Measurements from ENCODE around the gene MED7. TPM values are rescaled to one million over a fixed set of nuclear protein-coding genes. Genes with fewer than 3 reads are reported as not detected.
"Not testable (repeated sequence)": the region's sequence is repeated elsewhere in the genome, so short reads cannot be mapped to it uniquely, and the experiment has no call there.

MED7 gene
- total RNA-seq, 1 donor from 2014 or later, result 9.6 TPM

DNA sequence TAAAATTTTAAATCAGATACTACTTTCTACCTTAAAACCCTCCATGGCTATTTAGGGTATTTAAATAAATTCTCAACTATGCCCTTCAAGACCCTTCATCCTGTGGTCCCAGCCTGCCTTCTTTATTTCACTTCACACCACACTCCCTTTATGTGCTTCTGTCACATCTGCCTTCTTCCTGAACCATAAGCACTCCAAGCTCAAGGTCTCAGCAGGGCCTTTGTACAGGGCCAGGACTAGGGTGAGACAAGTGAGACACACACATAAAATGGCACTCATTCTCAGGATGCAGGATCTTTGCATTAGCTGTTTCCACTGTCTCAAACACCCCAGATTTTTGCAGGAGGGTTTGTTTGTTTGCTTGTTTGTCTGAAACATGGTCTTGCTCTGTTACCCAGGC lies 45.6 kb upstream of the MED7 start:
- FAIRE-seq, result no peak
- no peak overlapping the region for H3K4me3 Mint-ChIP-seq (ENCODE audit: unreplicated experiment)

GRCh38 chr5:157187046-157187754 lies 44.5 kb upstream of the MED7 start:
- no peak for FAIRE-seq

More for the DNA sequence above, 45.6 kb upstream of the MED7 start:
- no peak overlapping the region for H3K4me2 ChIP-seq (ENCODE audit: low read length)
- H3K27ac ChIP-seq (ENCODE audit: low read depth, low read length), result no peak overlapping the region
- H2AFZ ChIP-seq (ENCODE audit: low read depth, low read length), result no peak overlapping the region
- DNase-seq (ENCODE audit: low read depth), result no peak
- no peaks in the 10 kb centered on the region for H3K4me1 Mint-ChIP-seq (ENCODE audit: low read depth, unreplicated experiment)
- no peaks in the 10 kb centered on the region for H3K9me3 Mint-ChIP-seq (ENCODE audit: unreplicated experiment)
- H3K36me3 Mint-ChIP-seq (ENCODE audit: low read depth, unreplicated experiment), result no peaks in the 10 kb centered on the region
- no peaks in the 10 kb centered on the region for H3K9me3 ChIP-seq (ENCODE audit: insufficient read depth, low read depth, low read length)
- TF ChIP-seq EZH2 (IDR thresholded peaks at IDR 0.05; ENCODE audit: insufficient read depth, low read length), result no peak
- TF ChIP-seq CTCF (IDR thresholded peaks at IDR 0.05; ENCODE audit: insufficient read depth, low read depth, low read length), result no peak
- no peak overlapping the region for H3K9ac ChIP-seq (ENCODE audit: low read length)
- peaks cover 3% of the 10 kb centered on the region for H3K27me3 ChIP-seq (ENCODE audit: insufficient read depth, low read length)
- no peaks in the 10 kb centered on the region for H3K36me3 ChIP-seq (ENCODE audit: insufficient read depth, low read length)
- H3K4me1 ChIP-seq (ENCODE audit: insufficient read depth, low read length), result no peaks in the 10 kb centered on the region
- H4K20me1 ChIP-seq (ENCODE audit: insufficient read depth, low read length), result no peaks in the 10 kb centered on the region
- H3K27me3 Mint-ChIP-seq (ENCODE audit: low read depth, unreplicated experiment), result peaks cover 18% of the 10 kb centered on the region
- H3K4me3 ChIP-seq (ENCODE audit: insufficient read depth, low read depth, low read length), result no peak overlapping the region
- H3K27ac Mint-ChIP-seq (ENCODE audit: unreplicated experiment), result no peak overlapping the region
- no peaks in the 10 kb centered on the region for H3K79me2 ChIP-seq (ENCODE audit: insufficient read depth, low read length)

DNA sequence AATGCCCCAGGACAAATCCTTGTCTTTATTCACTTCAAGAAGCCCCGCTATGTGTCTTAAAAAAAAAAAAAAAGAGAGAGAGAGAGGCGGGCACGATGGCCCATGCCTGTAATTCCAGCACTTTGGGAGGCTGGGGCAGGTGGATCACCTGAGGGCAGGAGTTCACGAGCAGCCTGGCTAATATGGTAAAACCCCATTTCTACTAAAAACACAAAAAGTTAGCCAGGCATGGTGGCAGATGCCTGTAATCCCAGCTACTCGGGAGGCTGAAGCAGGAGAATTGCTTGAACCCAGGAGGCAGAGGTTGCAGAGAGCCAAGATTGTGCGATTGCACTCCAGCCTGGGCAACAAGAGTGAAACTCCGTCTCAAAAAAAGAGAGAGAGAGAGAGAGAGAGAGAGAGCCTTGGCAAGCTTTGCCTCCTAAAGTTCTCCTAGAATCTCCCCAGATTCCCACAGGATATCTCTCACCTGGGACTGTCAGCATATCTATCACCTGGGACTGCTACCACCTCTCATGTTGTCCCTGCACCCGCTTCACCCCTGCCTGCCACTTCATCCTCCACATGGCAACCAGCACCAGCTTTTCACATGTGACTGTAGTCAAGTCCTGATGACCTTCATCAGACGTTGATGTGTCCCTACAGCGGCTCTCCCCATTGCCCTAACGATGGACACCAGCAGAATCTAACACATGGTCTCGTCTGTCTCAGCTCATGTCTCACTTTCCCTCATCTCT lies 43.8 kb upstream of the MED7 start:
- Histone ChIP-seq H3K9ac (ENCODE audit: low read length) (no peak overlapping the region), H4K20me1 (ENCODE audit: insufficient read depth, low read length) (no peaks in the 10 kb centered on the region), H3K4me2 (ENCODE audit: low read length) (no peak overlapping the region), H3K4me1 (ENCODE audit: insufficient read depth, low read length) (no peaks in the 10 kb centered on the region), H2AFZ (ENCODE audit: low read depth, low read length) (no peak overlapping the region), H3K4me3 (ENCODE audit: insufficient read depth, low read depth, low read length) (no peak overlapping the region), H3K79me2 (ENCODE audit: insufficient read depth, low read length) (no peaks in the 10 kb centered on the region), H3K27ac (ENCODE audit: low read depth, low read length) (no peak overlapping the region), H3K36me3 (ENCODE audit: insufficient read depth, low read length) (no peaks in the 10 kb centered on the region), H3K27me3 (ENCODE audit: insufficient read depth, low read length) (peaks cover 6% of the 10 kb centered on the region), H3K9me3 (ENCODE audit: insufficient read depth, low read depth, low read length) (no peaks in the 10 kb centered on the region)
- FAIRE-seq (no peak), DNase-seq (ENCODE audit: low read depth) (no peak)
- no peak for TF ChIP-seq EZH2 (IDR thresholded peaks at IDR 0.05; ENCODE audit: insufficient read depth, low read length)
- TF ChIP-seq CTCF (IDR thresholded peaks at IDR 0.05; ENCODE audit: insufficient read depth, low read depth, low read length), result no peak
- Mint-ChIP-seq H3K4me3 (ENCODE audit: unreplicated experiment) (no peak overlapping the region), H3K27me3 (ENCODE audit: low read depth, unreplicated experiment) (peaks cover 21% of the 10 kb centered on the region), H3K27ac (ENCODE audit: unreplicated experiment) (peak overlapping the region; percentile 67), H3K4me1 (ENCODE audit: low read depth, unreplicated experiment) (no peaks in the 10 kb centered on the region), H3K36me3 (ENCODE audit: low read depth, unreplicated experiment) (no peaks in the 10 kb centered on the region), H3K9me3 (ENCODE audit: unreplicated experiment) (no peaks in the 10 kb centered on the region)

More at GRCh38 chr5:157187046-157187754, 44.5 kb upstream of the MED7 start:
- H3K9me3 Mint-ChIP-seq (ENCODE audit: unreplicated experiment), result no peaks in the 10 kb centered on the region
- Histone ChIP-seq H3K4me3 (ENCODE audit: insufficient read depth, low read depth, low read length) (no peak overlapping the region), H2AFZ (ENCODE audit: low read depth, low read length) (no peak overlapping the region), H3K9ac (ENCODE audit: low read length) (no peak overlapping the region), H3K36me3 (ENCODE audit: insufficient read depth, low read length) (no peaks in the 10 kb centered on the region), H3K27me3 (ENCODE audit: insufficient read depth, low read length) (peaks cover 4% of the 10 kb centered on the region), H3K79me2 (ENCODE audit: insufficient read depth, low read length) (no peaks in the 10 kb centered on the region), H4K20me1 (ENCODE audit: insufficient read depth, low read length) (no peaks in the 10 kb centered on the region), H3K9me3 (ENCODE audit: insufficient read depth, low read depth, low read length) (no peaks in the 10 kb centered on the region), H3K4me1 (ENCODE audit: insufficient read depth, low read length) (no peaks in the 10 kb centered on the region), H3K27ac (ENCODE audit: low read depth, low read length) (no peak overlapping the region), H3K4me2 (ENCODE audit: low read length) (no peak overlapping the region)
- H3K27me3 Mint-ChIP-seq (ENCODE audit: low read depth, unreplicated experiment), result peaks cover 18% of the 10 kb centered on the region
- H3K36me3 Mint-ChIP-seq (ENCODE audit: low read depth, unreplicated experiment), result no peaks in the 10 kb centered on the region
- DNase-seq (ENCODE audit: low read depth), result no peak
- peak overlapping the region; percentile 67 for H3K27ac Mint-ChIP-seq (ENCODE audit: unreplicated experiment)
- no peak for TF ChIP-seq EZH2 (IDR thresholded peaks at IDR 0.05; ENCODE audit: insufficient read depth, low read length)
- H3K4me1 Mint-ChIP-seq (ENCODE audit: low read depth, unreplicated experiment), result no peaks in the 10 kb centered on the region
- no peak overlapping the region for H3K4me3 Mint-ChIP-seq (ENCODE audit: unreplicated experiment)

DNA sequence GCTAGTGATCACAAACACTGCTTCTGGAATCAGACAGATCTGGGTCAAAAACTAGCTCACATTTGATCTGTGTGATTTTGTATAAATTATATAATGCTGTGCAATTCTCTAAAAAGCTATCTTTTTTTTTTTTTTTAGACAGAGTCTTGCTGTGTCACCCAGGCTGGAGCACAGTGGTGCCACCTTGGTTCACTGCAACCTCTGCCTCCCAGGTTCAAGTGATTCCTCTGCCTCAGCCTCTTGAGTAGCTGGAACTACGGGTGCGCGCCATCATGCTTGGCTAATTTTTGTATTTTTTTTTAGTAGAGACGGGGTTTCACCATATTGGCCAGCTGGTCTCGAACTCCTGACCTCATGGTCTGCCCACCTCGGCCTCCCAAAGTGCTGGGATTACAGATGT lies 42.5 kb upstream of the MED7 start:
- H3K9me3 Mint-ChIP-seq (ENCODE audit: unreplicated experiment); FAIRE-seq; DNase-seq (ENCODE audit: low read depth); H3K4me3 ChIP-seq (ENCODE audit: insufficient read depth, low read depth, low read length); H2AFZ ChIP-seq (ENCODE audit: low read depth, low read length); H3K4me2 ChIP-seq (ENCODE audit: low read length); H3K36me3 Mint-ChIP-seq (ENCODE audit: low read depth, unreplicated experiment); H3K36me3 ChIP-seq (ENCODE audit: insufficient read depth, low read length); H3K27ac Mint-ChIP-seq (ENCODE audit: unreplicated experiment); H3K9me3 ChIP-seq (ENCODE audit: insufficient read depth, low read depth, low read length); H3K4me3 Mint-ChIP-seq (ENCODE audit: unreplicated experiment); H3K4me1 Mint-ChIP-seq (ENCODE audit: low read depth, unreplicated experiment); H4K20me1 ChIP-seq (ENCODE audit: insufficient read depth, low read length); H3K27ac ChIP-seq (ENCODE audit: low read depth, low read length); H3K4me1 ChIP-seq (ENCODE audit: insufficient read depth, low read length); H3K79me2 ChIP-seq (ENCODE audit: insufficient read depth, low read length); H3K9ac ChIP-seq (ENCODE audit: low read length): not testable (repeated sequence)
- peaks cover 21% of the 10 kb centered on the region for H3K27me3 Mint-ChIP-seq (ENCODE audit: low read depth, unreplicated experiment)
- H3K27me3 ChIP-seq (ENCODE audit: insufficient read depth, low read length), result peaks cover 11% of the 10 kb centered on the region
